Tongue (tissue), 2 donors: ENCODE measurements around the gene RNASEH2B. TPM values are rescaled to one million over a fixed set of nuclear protein-coding genes. Genes with fewer than 3 reads are reported as not detected.

Experiments used
- DNase-seq: peaks from one replicate; pipeline ENCODE4 v3.0.0-alpha.2; 2015
- total RNA-seq: library from RNA; depleted of rRNA; stranded (reverse); fragments of >200 nt; gene quantifications from one replicate; pipeline ENCODE4 v1.2.3, GENCODE V29; 2014

The RNASEH2B gene
- total RNA-seq, 1 donor from 2014 or later: 50.3 TPM

- DNase-seq: no peak
Observed at GRCh38 chr13:50999641-51000040, 90.0 kb downstream of the RNASEH2B start.

- DNase-seq: no peak
Observed at GRCh38 chr13:51000061-51000460, 90.5 kb downstream of the RNASEH2B start.

- DNase-seq: peak; percentile 88
Observed at GRCh38 chr13:51000571-51001260, 91.1 kb downstream of the RNASEH2B start.

- no peak for DNase-seq
Observed at GRCh38 chr13:51001335-51001734, 91.7 kb downstream of the RNASEH2B start.

GRCh38 chr13:51002736-51003135, 93.1 kb downstream of the RNASEH2B start:
- no peak for DNase-seq

- no peak for DNase-seq
Observed at GRCh38 chr13:51003642-51004041, 94.1 kb downstream of the RNASEH2B start.

- peak; percentile 49 for DNase-seq
Observed at GRCh38 chr13:51004111-51004865, 94.7 kb downstream of the RNASEH2B start.

GRCh38 chr13:51004918-51005460, 95.4 kb downstream of the RNASEH2B start:
- no peak for DNase-seq

- DNase-seq: no peak
Observed at GRCh38 chr13:51005566-51005965, 96.0 kb downstream of the RNASEH2B start.

Other genes with a start within 250 kb of the RNASEH2B start
- not detected for gene DLEU7, start 66.1 kb upstream of the RNASEH2B start, total RNA-seq
- gene C13orf42, start 201.5 kb downstream of the RNASEH2B start, total RNA-seq: not detected